ENCODE measurements around the gene ADCY6.

The ADCY6 gene

GRCh38 chr12:48750769-48751356 lies 38.0 kb downstream of the ADCY6 start:
- H3K4me1 ChIP-seq (ENCODE audit: insufficient read depth, low read length, severe bottlenecking): no peaks in the 10 kb centered on the region
- no peaks in the 10 kb centered on the region for H4K20me1 ChIP-seq (ENCODE audit: insufficient read depth, low read length)
- H3K4me2 ChIP-seq (ENCODE audit: low read length): no peak overlapping the region
- no peaks in the 10 kb centered on the region for H3K9me2 ChIP-seq (ENCODE audit: low read depth, low read length)
- H3K9ac ChIP-seq (ENCODE audit: low read length): no peak overlapping the region
- no peak overlapping the region for H2AFZ ChIP-seq (ENCODE audit: low read length)
- no peaks in the 10 kb centered on the region for H3K79me2 ChIP-seq (ENCODE audit: insufficient read depth, low read length)
- H3K27me3 ChIP-seq (ENCODE audit: insufficient read depth, low read length): 0 out of 2 replicates have a peak, but pooled peaks cover 7% of the 10 kb centered on the region
- H3F3A ChIP-seq (ENCODE audit: insufficient read depth, low read length): no peaks in the 10 kb centered on the region
- H3K4me3 ChIP-seq (ENCODE audit: low read depth, low read length, poor library complexity, severe bottlenecking): no peak overlapping the region
- H3K36me3 ChIP-seq (ENCODE audit: insufficient read depth, low read length): no peaks in the 10 kb centered on the region
- no peak overlapping the region for H3K27ac ChIP-seq (ENCODE audit: low read depth, low read length, poor library complexity, severe bottlenecking)
- no peaks in the 10 kb centered on the region for H3K9me3 ChIP-seq (ENCODE audit: low read length)
- TF ChIP-seq EZH2 (IDR thresholded peaks at IDR 0.05; ENCODE audit: borderline replicate concordance, low read length) (no peak), CTCF (IDR thresholded peaks at IDR 0.05; ENCODE audit: low read length) (no peak)

GRCh38 chr12:48750215-48750614 lies 38.7 kb downstream of the ADCY6 start:
- Histone ChIP-seq H3K27ac (ENCODE audit: low read depth, low read length, poor library complexity, severe bottlenecking) (no peak overlapping the region), H4K20me1 (ENCODE audit: insufficient read depth, low read length) (no peaks in the 10 kb centered on the region), H3K4me1 (ENCODE audit: insufficient read depth, low read length, severe bottlenecking) (no peaks in the 10 kb centered on the region), H3K36me3 (ENCODE audit: insufficient read depth, low read length) (no peaks in the 10 kb centered on the region), H3K4me2 (ENCODE audit: low read length) (no peak overlapping the region), H3K79me2 (ENCODE audit: insufficient read depth, low read length) (no peaks in the 10 kb centered on the region), H3K4me3 (ENCODE audit: low read depth, low read length, poor library complexity, severe bottlenecking) (no peak overlapping the region), H3K27me3 (ENCODE audit: insufficient read depth, low read length) (0 out of 2 replicates have a peak, but pooled peaks cover 7% of the 10 kb centered on the region), H3K9ac (ENCODE audit: low read length) (no peak overlapping the region), H2AFZ (ENCODE audit: low read length) (no peak overlapping the region), H3K9me3 (ENCODE audit: low read length) (no peaks in the 10 kb centered on the region), H3K9me2 (ENCODE audit: low read depth, low read length) (no peaks in the 10 kb centered on the region), H3F3A (ENCODE audit: insufficient read depth, low read length) (no peaks in the 10 kb centered on the region)
- TF ChIP-seq EZH2 (IDR thresholded peaks at IDR 0.05; ENCODE audit: borderline replicate concordance, low read length) (no peak), CTCF (IDR thresholded peaks at IDR 0.05; ENCODE audit: low read length) (no peak)

- Histone ChIP-seq H2AFZ (ENCODE audit: low read length) (no peak overlapping the region), H3K9ac (ENCODE audit: low read length) (no peak overlapping the region), H3K4me1 (ENCODE audit: insufficient read depth, low read length, severe bottlenecking) (no peaks in the 10 kb centered on the region), H3K4me2 (ENCODE audit: low read length) (no peak overlapping the region), H3F3A (ENCODE audit: insufficient read depth, low read length) (no peaks in the 10 kb centered on the region), H3K9me2 (ENCODE audit: low read depth, low read length) (no peaks in the 10 kb centered on the region), H3K79me2 (ENCODE audit: insufficient read depth, low read length) (no peaks in the 10 kb centered on the region), H3K9me3 (ENCODE audit: low read length) (no peaks in the 10 kb centered on the region), H3K4me3 (ENCODE audit: low read depth, low read length, poor library complexity, severe bottlenecking) (no peak overlapping the region), H3K27ac (ENCODE audit: low read depth, low read length, poor library complexity, severe bottlenecking) (no peak overlapping the region), H4K20me1 (ENCODE audit: insufficient read depth, low read length) (no peaks in the 10 kb centered on the region), H3K36me3 (ENCODE audit: insufficient read depth, low read length) (no peaks in the 10 kb centered on the region), H3K27me3 (ENCODE audit: insufficient read depth, low read length) (0 out of 2 replicates have a peak, but pooled peaks cover 7% of the 10 kb centered on the region)
- TF ChIP-seq CTCF (IDR thresholded peaks at IDR 0.05; ENCODE audit: low read length) (no peak), EZH2 (IDR thresholded peaks at IDR 0.05; ENCODE audit: borderline replicate concordance, low read length) (no peak)
Observed at GRCh38 chr12:48744251-48745008, 44.5 kb downstream of the ADCY6 start.
